HepG2 (cell line): ENCODE data around the gene HNRNPC.

ENCODE experiments used
- AFF4 ChIP-seq: sonication (generic); formaldehyde crosslinking; IDR thresholded peaks from 2 replicates; pipeline ENCODE4 v1.4.0; 2020; ENCODE audit warnings: missing genetic modification reagents
- EZH2 ChIP-seq: conservative IDR thresholded peaks from 2 replicates; pipeline ENCODE4 v1.6.1; 2012; ENCODE audit warnings: mild to moderate bottlenecking, low read depth, low read length, moderate library complexity
- HES4 ChIP-seq: sonication (generic); formaldehyde crosslinking; IDR thresholded peaks from 2 replicates; pipeline ENCODE4 v1.9.0; 2021; ENCODE audit warnings: mild to moderate bottlenecking, missing genetic modification reagents, borderline replicate concordance
- IRF1 ChIP-seq: sonication (generic); formaldehyde crosslinking; IDR thresholded peaks from 2 replicates; pipeline ENCODE4 v1.4.0; 2020; ENCODE audit warnings: low read depth, mild to moderate bottlenecking, missing genetic modification reagents
- REL ChIP-seq: sonication (generic); formaldehyde crosslinking; conservative IDR thresholded peaks from 2 replicates; pipeline ENCODE4 v1.8.0; 2022; ENCODE audit warnings: mild to moderate bottlenecking, missing genetic modification reagents, moderate library complexity
- SIN3A ChIP-seq: IDR thresholded peaks from 2 replicates; pipeline ENCODE4 v1.6.1; 2011; ENCODE audit warnings: low read depth, mild to moderate bottlenecking, control low read depth, low read length, borderline replicate concordance
- SIN3B ChIP-seq: fragments of 150-350 bp; IDR thresholded peaks from 2 replicates; pipeline ENCODE4 v1.6.1; 2014; ENCODE audit warnings: low read length
- SP140L ChIP-seq: sonication (generic); formaldehyde crosslinking; IDR thresholded peaks from 2 replicates; pipeline ENCODE4 v1.4.0; 2020; ENCODE audit warnings: missing genetic modification reagents, borderline replicate concordance
- THAP11 ChIP-seq: IDR thresholded peaks from 2 replicates; pipeline ENCODE4 v1.6.1; 2016; ENCODE audit warnings: missing biosample characterization, missing genetic modification reagents
- ZNF282 ChIP-seq: fragments of 450-650 bp; IDR thresholded peaks from 2 replicates; pipeline ENCODE4 v1.6.1; 2018; ENCODE audit not compliant: partially characterized antibody
- ZNF546 ChIP-seq: sonication (generic); formaldehyde crosslinking; conservative IDR thresholded peaks from 2 replicates; pipeline ENCODE4 v1.8.1; 2023; ENCODE audit warnings: mild to moderate bottlenecking, missing genetic modification reagents
- ZNF547 ChIP-seq: sonication (generic); formaldehyde crosslinking; IDR thresholded peaks from 2 replicates; pipeline ENCODE4 v1.5.1; 2020; ENCODE audit warnings: mild to moderate bottlenecking, missing genetic modification reagents
- ZNF724P ChIP-seq: sonication (generic); formaldehyde crosslinking; IDR thresholded peaks from 2 replicates; pipeline ENCODE4 v1.8.0; 2022; ENCODE audit warnings: missing genetic modification reagents, borderline replicate concordance
- TF ChIP-seq, protein P1 (sequence below): sonication (generic); formaldehyde crosslinking; IDR thresholded peaks from 2 replicates; pipeline ENCODE4 v1.5.0; 2020; ENCODE audit warnings: mild to moderate bottlenecking, missing genetic modification reagents, moderate library complexity

GRCh38 chr14:21240417-21240816, 28.8 kb downstream of the HNRNPC start:
- TF ChIP-seq SP140L (no peak), ZNF724P (CRISPR knock-in tag) (no peak), ZNF546 (no peak), HES4 (CRISPR knock-in tag) (no peak), ZNF547 (CRISPR knock-in tag) (no peak), SIN3A (no peak), IRF1 (CRISPR knock-in tag) (no peak), EZH2 (no peak), AFF4 (no peak), ZNF282 (no peak), SIN3B (no peak), THAP11 (CRISPR knock-in tag) (no peak), REL (no peak)
- TF ChIP-seq, protein P1, sequence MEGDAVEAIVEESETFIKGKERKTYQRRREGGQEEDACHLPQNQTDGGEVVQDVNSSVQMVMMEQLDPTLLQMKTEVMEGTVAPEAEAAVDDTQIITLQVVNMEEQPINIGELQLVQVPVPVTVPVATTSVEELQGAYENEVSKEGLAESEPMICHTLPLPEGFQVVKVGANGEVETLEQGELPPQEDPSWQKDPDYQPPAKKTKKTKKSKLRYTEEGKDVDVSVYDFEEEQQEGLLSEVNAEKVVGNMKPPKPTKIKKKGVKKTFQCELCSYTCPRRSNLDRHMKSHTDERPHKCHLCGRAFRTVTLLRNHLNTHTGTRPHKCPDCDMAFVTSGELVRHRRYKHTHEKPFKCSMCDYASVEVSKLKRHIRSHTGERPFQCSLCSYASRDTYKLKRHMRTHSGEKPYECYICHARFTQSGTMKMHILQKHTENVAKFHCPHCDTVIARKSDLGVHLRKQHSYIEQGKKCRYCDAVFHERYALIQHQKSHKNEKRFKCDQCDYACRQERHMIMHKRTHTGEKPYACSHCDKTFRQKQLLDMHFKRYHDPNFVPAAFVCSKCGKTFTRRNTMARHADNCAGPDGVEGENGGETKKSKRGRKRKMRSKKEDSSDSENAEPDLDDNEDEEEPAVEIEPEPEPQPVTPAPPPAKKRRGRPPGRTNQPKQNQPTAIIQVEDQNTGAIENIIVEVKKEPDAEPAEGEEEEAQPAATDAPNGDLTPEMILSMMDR (CRISPR knock-in tag): no peak
